H1 (cell line): ENCODE measurements around the gene GUCY2C. TPM values are rescaled to one million over a fixed set of nuclear protein-coding genes. Genes with fewer than 3 reads are reported as not detected.

ENCODE experiments used
- SIX5 ChIP-seq: IDR thresholded peaks from 2 replicates; pipeline ENCODE4 v1.6.1; 2011; ENCODE audit warnings: mild to moderate bottlenecking, low read depth, low read length
- polyA plus RNA-seq, 7 experiments: library from polyadenylated mRNA; depleted of rRNA in 3 of 7; stranded (reverse) in 5 of 7; unstranded in 2 of 7; fragments of >200 nt in 5 of 7; fragments of 200-250 nt in 2 of 7; gene quantifications; 1 replicate in 5 of 7; 2 replicates in 1 of 7; 4 replicates in 1 of 7; pipeline versions ENCODE4 v1.2.1 to v1.2.3, GENCODE V29; 2011 to 2013; ENCODE audit warnings: missing spikeins in 2 of 7, mixed read lengths in 2 of 7
- total RNA-seq: library from RNA; stranded (reverse); fragmentation: NEBNext Ultra II Directional; extraction: Animal tissue kit (Norgen Biotek cat#: 25700); gene quantifications from 2 replicates; pipeline ENCODE4 v1.2.1, GENCODE V29; 2021

GUCY2C gene
- total and polyA plus RNA-seq, 2 of the 8 experiments (the other 6 are each of a cell fraction or from before 2014, with no cell fraction given) = 1.9 to 3.2 TPM

- TF ChIP-seq SIX5 = no peak
Measured at GRCh38 chr12:14619741-14620501, 76.5 kb downstream of the GUCY2C start (continued).
